ENCODE measurements around the gene CD4.

Gene CD4

GRCh38 chr12:6829536-6830220 is 40.4 kb downstream of the CD4 start:
- DNase-seq: no peak

- no peak for DNase-seq
Measured at GRCh38 chr12:6830286-6830890, 41.1 kb downstream of the CD4 start.

- no peak for DNase-seq
Measured at GRCh38 chr12:6830999-6831398, 41.7 kb downstream of the CD4 start.

GRCh38 chr12:6831450-6831995 is 42.2 kb downstream of the CD4 start:
- DNase-seq: no peak

- DNase-seq: no peak
Measured at GRCh38 chr12:6832125-6832524, 42.8 kb downstream of the CD4 start.

- DNase-seq: no peak
Measured at GRCh38 chr12:6833189-6833890, 44.0 kb downstream of the CD4 start.

- DNase-seq: no peak
Measured at GRCh38 chr12:6834254-6834653, 44.9 kb downstream of the CD4 start.

GRCh38 chr12:6834873-6835272 is 45.5 kb downstream of the CD4 start:
- no peak for DNase-seq

GRCh38 chr12:6836851-6837250 is 47.5 kb downstream of the CD4 start:
- DNase-seq: no peak

GRCh38 chr12:6837370-6838060 is 48.2 kb downstream of the CD4 start:
- no peak for DNase-seq

GRCh38 chr12:6838854-6839253 is 49.5 kb downstream of the CD4 start:
- DNase-seq: no peak

GRCh38 chr12:6839482-6840201 is 50.3 kb downstream of the CD4 start:
- DNase-seq: no peak

- DNase-seq: no peak
Measured at GRCh38 chr12:6840330-6840729, 51.0 kb downstream of the CD4 start.

GRCh38 chr12:6840761-6841515 is 51.6 kb downstream of the CD4 start, which contains the start of gene GNB3:
Gene GNB3, plus strand, starts transcription at chr12:6840925. Its CDS starts 363 bp downstream, at chr12:6841288.
- no peak for DNase-seq

- DNase-seq: no peak
Measured at GRCh38 chr12:6842075-6842474, 52.7 kb downstream of the CD4 start.

- DNase-seq: no peak
Measured at GRCh38 chr12:6843118-6843902, 54.0 kb downstream of the CD4 start.

- no peak for DNase-seq
Measured at GRCh38 chr12:6845395-6845794, 56.1 kb downstream of the CD4 start.

- DNase-seq: no peak
Measured at GRCh38 chr12:6846316-6846869, 57.1 kb downstream of the CD4 start.

GRCh38 chr12:6847676-6848075 is 58.3 kb downstream of the CD4 start:
- no peak for DNase-seq

GRCh38 chr12:6849427-6849826 is 60.1 kb downstream of the CD4 start:
- DNase-seq: no peak
